Thoracic aorta (tissue), 2 donors: Measurements from ENCODE around the gene MUC4. TPM values are rescaled to one million over a fixed set of nuclear protein-coding genes. Genes with fewer than 3 reads are reported as not detected.

Experiments used
- ATAC-seq: fragments of 150-250 bp; one replicate; pipeline ENCODE4 v1.8.0; 2017; ENCODE audit warnings: low read depth; ENCODE audit not compliant: insufficient number of reproducible peaks, low FRiP score
- DNase-seq: peaks from one replicate; pipeline ENCODE4 v3.0.0-alpha.2; 2020; ENCODE audit warnings: low spot score
- H3K27ac ChIP-seq, 2 donors: fragments of 200-600 bp; sonication (generic); 1 replicate in 1 of 2; 2 replicates in 1 of 2; pipeline ENCODE4 v1.5.1; 2016; ENCODE audit warnings: mild to moderate bottlenecking in 2 of 2, moderate library complexity in 2 of 2
- H3K27me3 ChIP-seq: fragments of 200-600 bp; sonication (generic); replicated peaks from 2 replicates; pipeline ENCODE4 v1.6.0; 2016; ENCODE audit warnings: mild to moderate bottlenecking; ENCODE audit not compliant: insufficient read depth
- H3K36me3 ChIP-seq: fragments of 200-600 bp; sonication (generic); one replicate; pipeline ENCODE4 v1.5.1; 2016
- H3K4me1 ChIP-seq, 2 donors: fragments of 200-600 bp; sonication (generic); 1 replicate in 1 of 2; 2 replicates in 1 of 2; pipeline versions ENCODE4 v1.5.1 to v1.6.0; 2016; ENCODE audit warnings: low read depth in 2 of 2, mild to moderate bottlenecking in 1 of 2; ENCODE audit not compliant: control insufficient read depth in 1 of 2
- H3K4me3 ChIP-seq: fragments of 200-600 bp; sonication (generic); 2 replicates; pipeline ENCODE4 v1.5.1; 2016; ENCODE audit warnings: mild to moderate bottlenecking
- H3K9me3 ChIP-seq: fragments of 200-600 bp; sonication (generic); 2 replicates; pipeline ENCODE4 v1.5.1; 2016
- total RNA-seq, 2 donors: library from RNA; depleted of rRNA; stranded (reverse); fragments of >200 nt; gene quantifications; one replicate each; pipeline versions ENCODE4 v1.1.0 to v1.2.3, GENCODE V29; 2016
- TF ChIP-seq, protein P1 (sequence below): fragments of 200-600 bp; sonication (generic); IDR thresholded peaks from one replicate; pipeline ENCODE4 v1.5.1; 2019; ENCODE audit warnings: antibody characterized with exemption

MUC4 gene
- total RNA-seq, 2 donors from 2014 or later = not detected

DNA sequence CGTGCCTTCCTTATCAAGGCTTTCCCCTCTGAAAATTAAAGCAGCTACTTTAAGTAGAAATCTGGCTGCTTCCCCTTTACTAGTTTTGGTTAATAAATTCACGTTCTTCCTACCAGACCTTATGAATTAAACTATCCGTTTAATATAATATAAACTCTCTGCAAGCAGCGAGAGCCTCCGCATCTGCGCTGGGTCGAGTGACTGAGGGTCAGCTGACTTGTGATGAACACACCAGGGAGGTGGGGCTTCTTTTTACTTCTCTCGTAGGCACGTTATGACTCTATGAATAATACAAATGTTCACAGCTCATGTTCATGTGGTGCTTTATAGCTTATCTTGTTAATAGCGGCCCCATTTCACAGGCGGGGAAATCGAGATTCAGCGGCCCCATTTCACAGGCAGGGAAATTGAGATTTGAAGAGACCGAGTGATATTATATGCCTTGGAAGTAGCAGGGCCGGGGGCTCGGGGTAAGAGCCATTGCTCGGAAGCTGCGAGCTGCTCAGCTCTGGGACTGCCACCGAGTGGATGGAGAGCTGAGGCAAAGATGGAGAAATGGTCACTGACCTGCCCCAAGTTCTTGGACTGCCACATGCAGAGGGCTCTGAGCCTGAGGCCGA lies 8.3 kb downstream of the MUC4 start:
- no peak for DNase-seq
- no peaks in the 10 kb centered on the region for H3K4me1 ChIP-seq
- H3K27me3 ChIP-seq = no peaks in the 10 kb centered on the region
- H3K36me3 ChIP-seq = no peaks in the 10 kb centered on the region
- H3K4me3 ChIP-seq = peak overlapping the region; percentile 31
- TF ChIP-seq, protein P1, sequence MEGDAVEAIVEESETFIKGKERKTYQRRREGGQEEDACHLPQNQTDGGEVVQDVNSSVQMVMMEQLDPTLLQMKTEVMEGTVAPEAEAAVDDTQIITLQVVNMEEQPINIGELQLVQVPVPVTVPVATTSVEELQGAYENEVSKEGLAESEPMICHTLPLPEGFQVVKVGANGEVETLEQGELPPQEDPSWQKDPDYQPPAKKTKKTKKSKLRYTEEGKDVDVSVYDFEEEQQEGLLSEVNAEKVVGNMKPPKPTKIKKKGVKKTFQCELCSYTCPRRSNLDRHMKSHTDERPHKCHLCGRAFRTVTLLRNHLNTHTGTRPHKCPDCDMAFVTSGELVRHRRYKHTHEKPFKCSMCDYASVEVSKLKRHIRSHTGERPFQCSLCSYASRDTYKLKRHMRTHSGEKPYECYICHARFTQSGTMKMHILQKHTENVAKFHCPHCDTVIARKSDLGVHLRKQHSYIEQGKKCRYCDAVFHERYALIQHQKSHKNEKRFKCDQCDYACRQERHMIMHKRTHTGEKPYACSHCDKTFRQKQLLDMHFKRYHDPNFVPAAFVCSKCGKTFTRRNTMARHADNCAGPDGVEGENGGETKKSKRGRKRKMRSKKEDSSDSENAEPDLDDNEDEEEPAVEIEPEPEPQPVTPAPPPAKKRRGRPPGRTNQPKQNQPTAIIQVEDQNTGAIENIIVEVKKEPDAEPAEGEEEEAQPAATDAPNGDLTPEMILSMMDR = no peak
- H3K27ac ChIP-seq = no peak overlapping the region
- no peaks in the 10 kb centered on the region for H3K9me3 ChIP-seq
- no peak for ATAC-seq

- no peak for DNase-seq
- Histone ChIP-seq H3K27me3 (no peaks in the 10 kb centered on the region), H3K4me1 (no peaks in the 10 kb centered on the region), H3K9me3 (no peaks in the 10 kb centered on the region), H3K4me3 (peak overlapping the region; percentile 31), H3K36me3 (no peaks in the 10 kb centered on the region), H3K27ac (no peak overlapping the region)
- no peak for ATAC-seq
- TF ChIP-seq, protein P1 = no peak
Observed at GRCh38 chr3:195802795-195803194, 8.9 kb downstream of the MUC4 start.

DNA sequence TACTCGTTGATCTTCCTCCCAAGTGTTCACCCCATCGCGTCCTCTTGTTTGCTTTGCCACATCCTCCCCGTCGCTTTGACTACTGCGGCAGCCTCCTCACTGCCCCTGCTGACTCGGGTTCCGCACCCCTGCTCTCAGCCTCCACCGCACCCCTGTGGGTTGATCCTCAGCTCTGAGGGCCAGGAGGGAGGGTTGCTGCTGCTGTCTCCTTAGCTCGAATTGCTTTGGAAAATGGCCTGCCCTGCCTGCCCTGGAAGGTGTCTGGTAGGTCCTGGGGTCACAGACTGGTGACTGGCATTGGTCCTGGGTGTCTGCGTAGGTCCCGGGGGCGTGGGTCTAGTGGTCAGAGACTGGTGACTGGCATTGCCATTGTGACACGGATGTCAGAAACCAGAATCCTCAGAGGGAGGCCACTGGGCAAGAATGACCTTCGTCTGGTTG lies 9.4 kb downstream of the MUC4 start:
- no peaks in the 10 kb centered on the region for H3K4me1 ChIP-seq
- no peaks in the 10 kb centered on the region for H3K27me3 ChIP-seq
- TF ChIP-seq, protein P1 = no peak
- H3K4me3 ChIP-seq = no peak overlapping the region
- H3K27ac ChIP-seq = no peak overlapping the region
- no peaks in the 10 kb centered on the region for H3K9me3 ChIP-seq
- ATAC-seq = no peak
- no peak for DNase-seq
- no peaks in the 10 kb centered on the region for H3K36me3 ChIP-seq

DNA sequence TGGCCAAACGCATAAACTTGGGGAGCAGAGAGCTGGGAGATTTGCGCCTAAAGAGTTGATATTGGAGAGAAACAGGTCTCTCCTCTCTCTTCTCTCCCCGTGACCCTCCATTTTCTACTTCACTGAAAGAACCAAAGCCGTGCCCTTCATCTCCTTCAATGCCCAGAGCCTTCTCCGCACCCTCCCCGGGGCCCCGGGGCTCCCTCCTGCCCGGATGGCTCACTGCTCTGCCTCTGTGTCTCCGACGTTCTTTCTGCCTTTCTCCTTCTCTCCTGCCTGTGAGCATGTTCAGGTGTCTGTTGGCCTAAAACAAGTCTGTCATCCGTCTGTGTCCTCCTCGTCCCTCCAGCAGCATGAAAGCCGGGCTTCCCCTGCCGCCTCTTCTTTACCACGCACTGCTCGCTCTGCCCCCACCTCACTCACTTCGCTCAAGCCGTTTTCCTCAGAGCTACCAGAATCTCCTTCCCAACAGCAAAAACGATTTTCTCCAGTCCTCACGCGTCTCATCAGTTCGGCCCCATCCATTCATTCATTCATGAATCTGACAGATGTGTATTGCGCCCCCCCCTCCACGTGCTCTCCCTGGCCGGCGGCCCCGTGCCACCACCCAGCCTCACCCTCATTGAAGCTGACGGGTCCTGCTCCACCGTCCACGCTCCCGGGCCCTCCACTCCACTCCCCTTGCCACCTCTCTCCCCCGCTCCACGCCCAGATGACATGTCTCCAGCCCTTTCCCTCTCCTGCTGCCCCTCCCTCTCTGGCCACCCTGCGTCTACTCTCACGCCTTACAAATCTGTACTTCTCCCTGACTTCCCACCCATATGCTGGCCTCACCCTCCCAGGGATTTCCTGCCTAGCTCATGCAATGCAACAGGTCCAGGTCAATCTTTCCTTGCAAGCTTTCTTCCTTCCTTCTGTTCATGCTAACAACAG lies 10.2 kb downstream of the MUC4 start:
- no peak overlapping the region for H3K27ac ChIP-seq
- no peak overlapping the region for H3K4me3 ChIP-seq
- no peaks in the 10 kb centered on the region for H3K4me1 ChIP-seq
- H3K27me3 ChIP-seq = no peaks in the 10 kb centered on the region
- ATAC-seq (no peak), DNase-seq (no peak)
- TF ChIP-seq, protein P1 = no peak
- H3K36me3 ChIP-seq = no peaks in the 10 kb centered on the region
- H3K9me3 ChIP-seq = no peaks in the 10 kb centered on the region

DNA sequence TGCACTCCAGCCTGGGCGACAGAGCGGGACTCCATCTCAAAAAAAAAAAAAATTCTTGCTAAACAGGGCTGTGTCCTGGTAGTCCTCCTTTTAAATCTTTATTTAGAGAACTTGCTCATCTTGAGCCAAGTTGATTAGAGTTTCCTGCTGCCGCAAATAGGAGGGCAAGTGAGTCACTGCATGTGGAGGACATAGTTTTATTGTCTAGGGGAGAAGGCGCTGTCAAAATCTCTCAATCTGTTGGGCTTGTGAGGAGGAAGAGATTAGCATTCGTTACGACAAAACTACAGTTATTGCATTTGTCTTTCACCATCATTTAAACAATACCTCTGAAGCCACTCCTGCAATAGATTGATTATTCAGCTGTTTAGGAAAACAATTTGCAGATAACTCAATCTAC lies 11.5 kb downstream of the MUC4 start:
- TF ChIP-seq, protein P1 = no peak

More for the DNA sequence above, 11.5 kb downstream of the MUC4 start:
- DNase-seq (no peak), ATAC-seq (no peak)
- H3K4me1 ChIP-seq = no peaks in the 10 kb centered on the region
- no peak overlapping the region for H3K27ac ChIP-seq
- H3K36me3 ChIP-seq = no peaks in the 10 kb centered on the region
- no peak overlapping the region for H3K4me3 ChIP-seq
- H3K27me3 ChIP-seq = no peaks in the 10 kb centered on the region
- no peaks in the 10 kb centered on the region for H3K9me3 ChIP-seq
